Psoas muscle (tissue), 8 donors: ENCODE measurements around the gene CADM1. TPM values are rescaled to one million over a fixed set of nuclear protein-coding genes. Genes with fewer than 3 reads are reported as not detected.

Source experiments
- ATAC-seq, 4 donors: fragments of 200-7000 bp; cut with Tn5 transposase; one replicate each; pipeline ENCODE4 v1.9.1; 2020; ENCODE audit warnings: moderate library complexity in 3 of 4, mild to moderate bottlenecking in 2 of 4
- DNase-seq, 2 donors: peaks; one replicate each; pipeline ENCODE4 v3.0.0-alpha.2; 2020
- H3K27ac ChIP-seq: fragments of 200-600 bp; one replicate; pipeline ENCODE4 v1.8.0; 2022
- H3K27me3 ChIP-seq, 3 donors: fragments of 200-600 bp in 1 of 3; one replicate each; pipeline versions ENCODE4 v1.6.1 to v1.8.0; 2013 to 2022; ENCODE audit warnings: low read length in 2 of 3, mild to moderate bottlenecking in 2 of 3, moderate library complexity in 1 of 3; ENCODE audit not compliant: insufficient read depth in 3 of 3
- H3K36me3 ChIP-seq, 2 donors: fragments of 200-600 bp in 1 of 2; one replicate each; pipeline versions ENCODE4 v1.6.1 to v1.8.0; 2013 to 2022; ENCODE audit warnings: low read depth in 1 of 2, mild to moderate bottlenecking in 1 of 2, moderate library complexity in 1 of 2; ENCODE audit not compliant: insufficient read depth in 1 of 2
- H3K4me1 ChIP-seq: fragments of 200-600 bp; one replicate; pipeline ENCODE4 v1.8.0; 2022
- H3K4me3 ChIP-seq: fragments of 200-600 bp; one replicate; pipeline ENCODE4 v1.8.0; 2022; ENCODE audit warnings: mild to moderate bottlenecking
- H3K9me3 ChIP-seq: fragments of 200-600 bp; one replicate; pipeline ENCODE4 v1.8.0; 2022
- WGBS, 3 donors: extraction: QIAGEN DNeasy Blood & Tissue Kit; methylation state at CpG; one replicate each; pipeline versions ENCODE4 v1.1.6 to v1.1.7; 2013; 5-methylcytosine and 5-hydroxymethylcytosine counted together
- intact Hi-C, 2 donors: fragments of 100-400 bp; cut with DNase I; formaldehyde crosslinking; loops; one replicate each; pipeline versions ENCODE4 v1.11.0 to v1.14.2; 2022
- polyA plus RNA-seq, 3 donors: library from polyadenylated mRNA; stranded (reverse); fragments of 200-250 nt; gene quantifications; one replicate each; pipeline ENCODE4 v1.2.3, GENCODE V29; 2013
- total RNA-seq, 4 donors: library from RNA; stranded (reverse); fragmentation: NEBNext Ultra II Directional in 2 of 4; extraction: Animal tissue kit (Norgen Biotek cat#: 25700) in 2 of 4; gene quantifications; one replicate each; pipeline versions ENCODE4 v1.2.1 to v1.2.4, GENCODE V29; 2021 to 2023
- TF ChIP-seq, protein P1 (sequence below): fragments of 200-600 bp; IDR thresholded peaks from one replicate; pipeline ENCODE4 v1.8.0; 2022; ENCODE audit warnings: antibody characterized with exemption
- donor health status: healthy with polysubstance abuse.
- donor health status: DM: no; HTN: no; CAD: no; lungs with moderate emphysema.
- donor health status: Bipolar disorder and iron deficiency.
- donor health status: healthy.
- donor health status: DM: yes; HTN: yes; CAD: no.
- donor health status: DM: no; HTN: no; CAD: no.
- donor health status: DM: no; HTN: no; CAD: no.
- donor health status: DM: yes; HTN: yes; CAD: no.

Gene CADM1
- total and polyA plus RNA-seq, 7 donors, result 3.1 to 12.4 (median 9.5) TPM

DNA sequence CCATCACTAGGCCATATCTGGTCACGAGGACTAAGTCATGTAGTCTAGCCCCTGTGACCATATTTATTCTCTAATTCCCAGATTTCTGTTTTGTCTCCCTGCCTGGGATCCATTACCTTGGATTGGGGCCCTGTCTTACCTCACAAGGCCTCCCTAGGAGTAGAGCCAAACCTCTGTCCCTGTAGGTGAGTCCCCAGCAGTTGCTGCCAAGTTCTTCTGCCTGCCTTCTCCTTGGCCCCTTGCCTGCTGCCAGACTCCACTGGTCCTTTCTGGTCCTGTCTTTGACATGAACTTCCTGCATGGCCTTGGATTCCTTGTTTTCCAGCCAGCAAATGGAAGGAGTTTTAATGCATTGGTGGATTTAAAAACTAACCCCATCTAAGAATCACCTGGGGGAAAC is 35.6 kb upstream of the CADM1 start:
- H3K27ac ChIP-seq, result no peak overlapping the region
- H3K27me3 ChIP-seq, result peaks cover 0 to 6% (median 0%) of the 10 kb centered on the region in 3 donors
- intact Hi-C loops, result no loop called here
- DNase-seq (no peak), ATAC-seq (no peak)
- WGBS, 3 donors, result 90 to 96% (median 91%) methylated on average over 1 of the region's 1 CpG
- H3K4me3 ChIP-seq, result no peak overlapping the region
- H3K36me3 ChIP-seq, result no peaks in the 10 kb centered on the region
- TF ChIP-seq, protein P1, sequence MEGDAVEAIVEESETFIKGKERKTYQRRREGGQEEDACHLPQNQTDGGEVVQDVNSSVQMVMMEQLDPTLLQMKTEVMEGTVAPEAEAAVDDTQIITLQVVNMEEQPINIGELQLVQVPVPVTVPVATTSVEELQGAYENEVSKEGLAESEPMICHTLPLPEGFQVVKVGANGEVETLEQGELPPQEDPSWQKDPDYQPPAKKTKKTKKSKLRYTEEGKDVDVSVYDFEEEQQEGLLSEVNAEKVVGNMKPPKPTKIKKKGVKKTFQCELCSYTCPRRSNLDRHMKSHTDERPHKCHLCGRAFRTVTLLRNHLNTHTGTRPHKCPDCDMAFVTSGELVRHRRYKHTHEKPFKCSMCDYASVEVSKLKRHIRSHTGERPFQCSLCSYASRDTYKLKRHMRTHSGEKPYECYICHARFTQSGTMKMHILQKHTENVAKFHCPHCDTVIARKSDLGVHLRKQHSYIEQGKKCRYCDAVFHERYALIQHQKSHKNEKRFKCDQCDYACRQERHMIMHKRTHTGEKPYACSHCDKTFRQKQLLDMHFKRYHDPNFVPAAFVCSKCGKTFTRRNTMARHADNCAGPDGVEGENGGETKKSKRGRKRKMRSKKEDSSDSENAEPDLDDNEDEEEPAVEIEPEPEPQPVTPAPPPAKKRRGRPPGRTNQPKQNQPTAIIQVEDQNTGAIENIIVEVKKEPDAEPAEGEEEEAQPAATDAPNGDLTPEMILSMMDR, result no peak
- no peaks in the 10 kb centered on the region for H3K9me3 ChIP-seq
- no peaks in the 10 kb centered on the region for H3K4me1 ChIP-seq

DNA sequence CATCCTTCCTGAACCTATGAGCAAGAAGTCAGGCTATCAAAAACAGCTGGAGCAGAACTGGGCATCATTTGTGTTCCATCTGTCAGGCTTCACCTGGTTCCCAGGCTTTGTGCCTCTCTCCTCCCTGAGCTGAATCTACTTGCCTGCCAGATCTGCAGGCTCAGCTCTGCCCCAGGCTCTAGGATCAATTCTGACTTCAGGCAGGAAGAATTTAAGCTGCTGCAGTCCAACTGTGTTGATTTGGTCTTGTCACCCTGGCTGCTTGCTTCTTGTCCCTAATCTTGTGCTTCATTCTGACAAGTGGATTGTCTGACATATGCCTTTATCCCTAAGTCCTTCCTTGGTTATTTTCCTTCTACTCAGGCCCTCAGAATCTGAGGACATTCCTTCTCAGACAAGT is 31.6 kb upstream of the CADM1 start:
- Histone ChIP-seq H3K27me3 (peaks cover 0 to 9% (median 0%) of the 10 kb centered on the region in 3 donors), H3K27ac (no peak overlapping the region), H3K9me3 (no peaks in the 10 kb centered on the region), H3K4me3 (no peak overlapping the region), H3K4me1 (no peaks in the 10 kb centered on the region), H3K36me3 (no peaks in the 10 kb centered on the region)
- intact Hi-C loops, result no loop called here
- DNase-seq (no peak), ATAC-seq (no peak)
- TF ChIP-seq, protein P1, result no peak

DNA sequence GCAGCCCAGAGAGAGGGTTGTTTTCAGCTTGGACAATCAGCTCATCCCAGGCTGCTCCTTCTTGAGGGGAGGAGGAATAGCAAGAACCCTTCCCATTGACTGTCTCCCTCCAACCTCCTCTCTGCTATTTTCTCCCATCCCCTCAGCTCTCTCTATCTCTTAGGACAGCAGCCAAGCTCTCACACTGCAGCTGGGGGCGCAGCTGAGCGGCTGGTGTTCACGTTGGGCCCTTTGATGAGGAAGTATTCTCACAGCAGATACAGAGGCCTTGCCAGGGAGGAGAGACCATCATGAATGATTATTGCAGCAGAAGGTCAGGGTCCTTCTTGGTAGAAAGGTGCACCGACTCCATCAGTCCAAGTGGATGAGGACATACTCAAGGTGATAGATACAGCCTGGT is 26.5 kb upstream of the CADM1 start:
- 40 to 56% (median 50%) methylated on average over 4 of the region's 4 CpGs for WGBS, 3 donors
- no peak overlapping the region for H3K4me3 ChIP-seq
- ATAC-seq, result no peak

DNA sequence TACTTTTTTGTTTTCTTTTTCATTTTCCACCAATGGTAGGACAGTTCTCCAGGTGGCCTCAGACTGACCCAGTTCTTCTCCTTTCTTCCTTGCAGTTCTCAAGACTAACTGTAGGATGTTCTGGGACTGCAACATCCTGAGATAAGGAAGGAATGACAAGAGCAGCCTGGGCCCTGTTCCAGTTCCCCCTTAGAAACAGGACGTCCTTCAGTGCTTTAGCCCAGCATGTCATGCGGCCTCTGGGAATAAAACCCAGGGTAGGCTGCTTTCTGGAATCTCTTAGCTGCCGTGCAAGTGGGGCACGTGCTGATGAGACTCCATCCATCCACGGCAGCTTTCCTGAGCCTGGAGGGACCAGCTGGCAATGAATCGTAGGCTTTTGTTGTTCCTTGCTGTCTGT is 24.0 kb upstream of the CADM1 start:
- H3K9me3 ChIP-seq, result no peaks in the 10 kb centered on the region
- WGBS, 3 donors, result 31 to 41% (median 32%) methylated on average over 6 of the region's 6 CpGs
- no peak for DNase-seq

More for the DNA sequence above, 26.5 kb upstream of the CADM1 start:
- H3K9me3 ChIP-seq, result no peaks in the 10 kb centered on the region
- TF ChIP-seq, protein P1, result no peak
- DNase-seq, result no peak
- no peak overlapping the region for H3K27ac ChIP-seq
- H3K27me3 ChIP-seq, result peaks cover 0 to 4% (median 0%) of the 10 kb centered on the region in 3 donors
- H3K4me1 ChIP-seq, result no peaks in the 10 kb centered on the region
- intact Hi-C loops, result no loop called here
- no peaks in the 10 kb centered on the region for H3K36me3 ChIP-seq

More for the DNA sequence above, 24.0 kb upstream of the CADM1 start:
- TF ChIP-seq, protein P1, result no peak
- intact Hi-C loops, result no loop called here
- H3K4me1 ChIP-seq, result no peaks in the 10 kb centered on the region
- ATAC-seq, result no peak
- H3K36me3 ChIP-seq, result no peaks in the 10 kb centered on the region
- no peaks in the 10 kb centered on the region for H3K27me3 ChIP-seq
- H3K27ac ChIP-seq, result no peak overlapping the region
- H3K4me3 ChIP-seq, result no peak overlapping the region
